OCI-LY7 (cell line): Measurements from ENCODE around the gene AMZ1.

ENCODE experiments used
- CTCF ChIP-seq: fragments of 200-600 bp; sonication (generic); conservative IDR thresholded peaks from 2 replicates; pipeline ENCODE4 v1.5.1; 2014; ENCODE audit warnings: mild to moderate bottlenecking, antibody characterized with exemption, low read length, moderate library complexity, mixed read lengths
- EZH2phosphoT487 ChIP-seq: fragments of 200-600 bp; sonication (generic); IDR thresholded peaks from 2 replicates; pipeline ENCODE4 v1.6.1; 2018; ENCODE audit warnings: low read depth, borderline replicate concordance, mild to moderate bottlenecking, mixed run types, antibody characterized with exemption, low read length, moderate library complexity, mixed read lengths

GRCh38 chr7:2725178-2726105, 37.4 kb downstream of the AMZ1 start:
- TF ChIP-seq CTCF (no peak), EZH2phosphoT487 (no peak)
